HG03066 (cell line): ENCODE results near the gene ANAPC2.

Experiments used
- ATAC-seq: cut with Tn5 transposase; IDR thresholded peaks from one replicate; pipeline ENCODE4 v1.9.1; 2021; ENCODE audit warnings: low read depth; ENCODE audit not compliant: unreplicated experiment

The ANAPC2 gene, protein sequence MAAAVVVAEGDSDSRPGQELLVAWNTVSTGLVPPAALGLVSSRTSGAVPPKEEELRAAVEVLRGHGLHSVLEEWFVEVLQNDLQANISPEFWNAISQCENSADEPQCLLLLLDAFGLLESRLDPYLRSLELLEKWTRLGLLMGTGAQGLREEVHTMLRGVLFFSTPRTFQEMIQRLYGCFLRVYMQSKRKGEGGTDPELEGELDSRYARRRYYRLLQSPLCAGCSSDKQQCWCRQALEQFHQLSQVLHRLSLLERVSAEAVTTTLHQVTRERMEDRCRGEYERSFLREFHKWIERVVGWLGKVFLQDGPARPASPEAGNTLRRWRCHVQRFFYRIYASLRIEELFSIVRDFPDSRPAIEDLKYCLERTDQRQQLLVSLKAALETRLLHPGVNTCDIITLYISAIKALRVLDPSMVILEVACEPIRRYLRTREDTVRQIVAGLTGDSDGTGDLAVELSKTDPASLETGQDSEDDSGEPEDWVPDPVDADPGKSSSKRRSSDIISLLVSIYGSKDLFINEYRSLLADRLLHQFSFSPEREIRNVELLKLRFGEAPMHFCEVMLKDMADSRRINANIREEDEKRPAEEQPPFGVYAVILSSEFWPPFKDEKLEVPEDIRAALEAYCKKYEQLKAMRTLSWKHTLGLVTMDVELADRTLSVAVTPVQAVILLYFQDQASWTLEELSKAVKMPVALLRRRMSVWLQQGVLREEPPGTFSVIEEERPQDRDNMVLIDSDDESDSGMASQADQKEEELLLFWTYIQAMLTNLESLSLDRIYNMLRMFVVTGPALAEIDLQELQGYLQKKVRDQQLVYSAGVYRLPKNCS

DNA sequence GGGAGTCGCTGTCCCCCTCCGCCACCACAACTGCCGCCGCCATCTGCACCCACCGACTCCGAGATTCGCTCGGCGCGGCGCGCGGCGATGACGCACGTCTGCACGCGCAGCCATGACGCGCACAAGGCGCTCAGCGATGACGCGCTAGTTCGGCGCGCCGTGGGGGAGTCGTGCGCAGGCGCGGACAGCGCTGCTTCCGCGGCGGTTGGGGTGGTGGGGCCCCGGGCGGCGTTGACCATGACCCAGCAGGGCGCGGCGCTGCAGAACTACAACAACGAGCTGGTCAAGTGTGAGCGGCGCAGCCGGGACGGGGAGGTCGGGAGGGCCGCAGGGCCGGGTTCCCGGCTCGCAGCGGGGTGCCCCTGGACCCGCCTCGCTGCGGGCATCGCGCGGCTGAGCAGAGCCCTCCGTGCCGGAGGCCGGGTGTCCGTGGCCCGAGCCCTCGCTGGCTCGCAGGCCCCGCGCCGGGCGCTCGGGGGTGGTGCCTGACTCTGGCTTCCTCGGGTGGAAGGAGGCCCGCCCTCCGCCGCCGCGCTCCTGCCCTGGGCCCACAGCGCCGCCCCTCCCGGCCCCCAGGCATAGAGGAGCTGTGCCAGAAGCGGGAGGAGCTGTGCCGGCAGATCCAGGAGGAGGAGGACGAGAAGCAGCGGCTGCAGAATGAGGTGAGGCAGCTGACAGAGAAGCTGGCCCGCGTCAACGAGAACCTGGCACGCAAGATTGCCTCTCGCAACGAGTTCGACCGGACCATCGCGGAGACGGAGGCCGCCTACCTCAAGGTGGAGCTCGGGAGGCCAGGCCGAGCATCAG, at the start of gene ANAPC2, which contains the start of gene SSNA1:
Gene ANAPC2, minus strand, starts transcription at position 71 of the 807 bp plus-strand sequence. Its CDS starts 28 bp downstream, at position 43.
Gene SSNA1, plus strand, starts transcription at position 187 of the 807 bp plus-strand sequence. Its CDS starts 51 bp downstream, at position 238.
- peak; percentile 82 for ATAC-seq

DNA sequence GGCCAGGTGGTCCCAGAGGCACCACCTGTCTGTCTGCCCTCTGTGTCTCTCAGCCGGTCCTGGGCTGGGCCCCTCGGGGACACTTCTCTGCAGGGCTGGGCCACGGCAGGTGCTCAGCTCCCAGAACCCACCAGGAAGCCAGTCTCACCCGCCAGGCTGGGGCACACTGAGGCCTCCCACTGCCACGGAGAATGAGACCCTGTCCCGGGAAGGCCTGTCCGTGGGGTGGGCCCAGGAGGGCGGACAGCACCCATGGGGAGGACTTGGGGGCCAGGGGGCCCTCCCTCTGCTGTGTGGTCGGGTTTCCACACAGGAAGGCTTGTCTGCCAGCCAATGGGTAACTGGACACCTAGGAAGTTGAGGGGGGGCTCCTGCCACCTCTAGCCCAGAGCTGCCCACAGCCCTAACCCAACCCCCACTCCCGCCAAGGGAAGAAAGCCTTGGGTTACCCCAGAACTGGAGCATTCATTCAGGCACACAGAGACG, 48.6 kb upstream of the ANAPC2 start:
- no peak for ATAC-seq

DNA sequence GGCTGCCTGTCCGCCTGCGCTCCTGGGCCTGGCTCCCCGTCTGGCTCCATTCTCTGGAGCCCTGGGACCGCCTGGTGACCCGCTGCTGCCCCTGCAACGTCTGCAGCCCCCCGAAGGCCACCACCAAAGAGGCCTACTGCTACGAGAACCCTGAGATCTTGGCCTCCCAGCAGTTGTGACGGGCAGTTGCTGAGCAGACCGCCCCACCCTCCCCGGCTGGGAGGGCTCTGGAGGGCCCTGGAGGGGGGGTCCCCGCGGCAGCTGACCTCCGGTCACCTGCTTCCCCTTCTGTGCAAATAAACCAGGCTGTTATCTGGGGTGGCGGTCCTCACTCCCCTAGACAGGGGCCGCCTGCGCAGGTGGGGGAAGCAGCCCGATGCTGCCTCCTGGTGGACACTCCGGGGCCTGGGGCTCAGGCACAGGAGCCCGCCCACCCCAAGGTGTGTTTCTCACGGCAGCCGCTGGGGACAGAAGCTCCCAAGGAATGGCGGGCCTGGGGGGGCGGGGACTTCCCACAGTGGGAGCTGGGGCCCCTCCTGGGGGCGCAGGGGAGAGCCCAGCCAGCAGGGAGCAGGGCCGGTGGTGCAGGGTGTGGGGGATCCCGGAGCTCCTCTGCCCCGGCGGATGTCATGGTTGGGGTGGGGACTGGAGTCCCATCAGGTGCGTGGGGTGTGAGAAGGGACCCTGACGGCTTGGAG, 48.0 kb upstream of the ANAPC2 start:
- ATAC-seq, result no peak

DNA sequence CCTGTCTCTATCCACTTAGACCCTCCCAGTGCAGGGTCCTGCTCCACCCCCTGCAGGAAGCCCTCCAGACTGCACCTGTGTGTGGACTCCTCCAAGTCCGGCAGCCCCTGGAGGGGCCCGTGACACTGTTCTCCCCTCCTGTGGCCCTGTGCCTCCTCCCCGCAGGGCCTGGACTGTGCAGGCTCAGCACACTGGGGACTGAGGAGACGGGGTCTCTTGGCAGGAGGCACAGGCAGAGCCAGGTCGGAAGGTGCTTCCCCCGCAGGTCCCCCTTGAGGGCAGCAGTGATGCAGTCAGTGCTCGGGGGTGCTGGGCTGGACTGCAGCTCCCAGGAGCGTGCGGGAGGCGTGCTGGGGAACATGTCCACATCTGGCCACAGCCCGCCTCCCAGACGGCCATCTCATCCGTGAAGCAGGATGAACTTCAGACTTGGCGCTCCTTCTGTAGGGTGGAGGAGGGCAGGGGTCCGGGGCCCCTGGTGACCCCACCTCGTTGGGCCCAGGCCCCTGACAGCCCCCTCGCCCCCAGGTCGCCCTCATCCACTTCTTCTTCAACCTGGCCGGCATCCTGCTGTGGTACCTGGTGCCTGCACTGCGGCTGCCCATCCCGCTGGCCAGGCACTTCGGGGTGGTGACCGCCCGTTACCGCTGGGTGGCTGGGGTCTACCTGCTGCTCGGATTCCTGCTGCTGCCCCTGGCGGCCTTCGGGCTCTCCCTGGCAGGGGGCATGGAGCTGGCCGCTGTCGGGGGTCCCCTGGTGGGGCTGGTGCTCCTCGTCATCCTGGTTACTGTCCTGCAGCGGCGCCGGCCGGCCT, 47.3 kb upstream of the ANAPC2 start:
- no peak for ATAC-seq

DNA sequence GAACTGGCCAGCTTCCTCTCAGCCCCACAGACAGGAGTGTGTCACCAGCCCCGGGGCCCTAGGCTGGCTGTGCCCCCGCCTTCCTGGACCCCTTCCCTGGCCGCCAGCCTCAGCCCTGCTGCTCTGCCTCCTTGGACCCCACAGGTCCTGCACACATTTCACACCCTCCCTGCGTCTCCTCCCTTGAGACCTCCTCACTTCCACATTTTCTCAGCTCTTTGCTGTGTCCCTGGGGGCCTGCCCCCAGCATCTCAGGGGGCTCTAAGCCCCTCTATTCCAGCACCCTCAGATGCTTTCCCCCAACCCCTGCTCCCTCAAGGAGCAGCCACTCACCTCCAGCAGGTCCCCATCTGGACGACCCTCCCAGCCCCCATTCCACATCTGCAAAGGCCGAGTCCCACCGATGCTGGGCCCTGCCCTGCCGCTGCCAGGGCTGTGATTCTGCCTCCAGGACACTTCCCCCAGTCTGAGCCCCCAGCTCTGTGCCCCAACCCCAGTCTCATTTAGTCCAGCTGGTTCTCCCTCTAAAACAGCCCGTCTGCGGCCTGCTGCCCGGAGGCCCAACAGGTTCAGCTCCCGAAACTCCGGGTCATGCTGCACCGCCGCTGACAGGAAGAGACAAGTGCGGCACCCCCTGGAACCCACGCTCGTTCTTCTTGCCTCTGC, 46.5 kb upstream of the ANAPC2 start:
- ATAC-seq, result no peak

DNA sequence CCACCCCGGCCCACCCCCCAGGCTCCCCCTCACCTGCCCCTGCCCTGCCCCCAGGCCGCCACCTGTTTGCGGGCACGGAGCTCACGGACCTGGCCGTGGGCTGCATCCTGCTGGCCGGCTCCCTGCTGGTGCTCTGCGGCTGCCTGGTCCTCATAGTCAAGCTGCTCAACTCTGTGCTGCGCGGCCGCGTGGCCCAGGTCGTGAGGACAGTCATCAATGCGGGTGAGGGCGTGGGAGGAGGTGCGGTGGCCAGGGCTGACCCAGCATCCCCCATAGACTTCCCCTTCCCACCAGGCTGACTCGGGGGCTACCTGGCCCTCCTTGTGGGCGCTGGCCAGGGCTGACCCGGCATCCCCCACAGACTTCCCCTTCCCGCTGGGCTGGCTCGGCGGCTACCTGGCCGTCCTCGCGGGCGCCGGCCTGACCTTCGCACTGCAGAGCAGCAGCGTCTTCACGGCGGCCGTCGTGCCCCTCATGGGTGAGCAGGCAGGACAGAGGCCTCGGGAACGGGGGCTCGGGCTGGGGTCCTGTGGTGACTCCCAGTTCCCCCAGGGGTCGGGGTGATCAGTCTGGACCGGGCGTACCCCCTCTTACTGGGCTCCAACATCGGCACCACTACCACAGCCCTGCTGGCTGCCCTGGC, 45.8 kb upstream of the ANAPC2 start:
- ATAC-seq, result no peak

DNA sequence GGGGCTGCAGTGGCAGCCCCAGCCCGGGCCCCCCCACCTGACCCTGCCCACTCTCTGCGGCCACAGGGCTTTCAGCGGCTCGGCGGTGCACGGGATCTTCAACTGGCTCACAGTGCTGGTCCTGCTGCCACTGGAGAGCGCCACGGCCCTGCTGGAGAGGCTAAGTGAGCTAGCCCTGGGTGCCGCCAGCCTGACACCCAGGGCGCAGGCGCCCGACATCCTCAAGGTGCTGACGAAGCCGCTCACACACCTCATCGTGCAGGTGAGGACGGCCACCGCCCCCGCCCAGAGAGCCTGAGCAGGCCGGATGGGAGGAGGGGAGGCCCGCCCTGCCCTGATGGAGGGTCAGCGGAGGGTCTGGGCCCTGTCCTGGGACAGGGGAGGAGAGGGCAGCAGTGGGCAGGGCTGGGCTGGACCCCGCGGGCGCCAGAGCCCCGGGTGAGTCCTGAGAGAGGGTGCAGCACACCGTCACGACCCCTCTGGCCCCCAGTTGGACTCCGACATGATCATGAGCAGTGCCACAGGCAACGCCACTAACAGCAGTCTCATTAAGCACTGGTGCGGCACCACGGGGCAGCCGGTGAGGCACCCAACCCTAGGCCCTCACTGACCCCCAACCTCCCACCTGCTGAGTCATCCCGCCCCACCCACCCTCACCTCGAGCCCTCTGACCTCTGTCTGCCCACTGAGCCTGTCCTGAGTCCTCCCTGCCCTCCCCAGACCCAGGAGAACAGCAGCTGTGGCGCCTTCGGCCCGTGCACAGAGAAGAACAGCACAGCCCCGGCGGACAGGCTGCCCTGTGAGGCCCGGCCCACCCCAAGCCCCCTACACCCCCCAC, 45.0 kb upstream of the ANAPC2 start:
- no peak for ATAC-seq

DNA sequence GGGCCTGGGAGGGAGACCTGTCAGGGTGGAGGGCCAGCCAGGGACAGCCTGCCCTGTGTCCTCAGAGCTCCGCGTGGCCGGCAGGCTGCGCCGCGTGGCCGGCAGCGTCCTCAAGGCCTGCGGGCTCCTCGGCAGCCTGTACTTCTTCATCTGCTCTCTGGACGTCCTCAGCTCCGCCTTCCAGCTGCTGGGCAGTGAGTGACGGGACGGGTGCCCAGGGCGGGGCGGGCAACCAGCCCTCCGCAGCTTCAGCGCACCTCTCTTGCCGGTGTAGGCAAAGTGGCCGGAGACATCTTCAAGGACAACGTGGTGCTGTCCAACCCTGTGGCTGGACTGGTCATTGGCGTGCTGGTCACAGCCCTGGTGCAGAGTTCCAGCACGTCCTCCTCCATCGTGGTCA, 44.1 kb upstream of the ANAPC2 start:
- ATAC-seq, result no peak

DNA sequence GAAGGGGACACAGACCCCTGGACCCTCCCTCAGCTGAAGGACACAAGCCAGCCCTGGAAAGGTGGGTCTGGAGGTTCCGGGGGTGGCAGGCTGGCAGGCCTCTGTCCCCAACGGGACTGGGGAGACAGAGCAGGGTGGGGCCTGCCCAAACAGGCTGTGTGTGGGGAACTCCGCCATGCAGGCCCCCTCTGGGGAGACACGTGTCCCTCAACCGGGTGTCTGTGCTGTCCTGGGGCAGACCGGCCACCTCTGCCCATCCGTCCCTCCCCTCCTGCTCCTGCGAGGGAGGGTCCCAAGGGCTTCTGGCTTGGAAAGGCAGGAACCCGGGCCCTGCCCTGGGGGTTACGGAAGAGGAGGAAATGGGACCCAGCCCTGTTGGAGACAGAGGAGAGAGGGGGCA, 43.7 kb upstream of the ANAPC2 start:
- ATAC-seq, result no peak

DNA sequence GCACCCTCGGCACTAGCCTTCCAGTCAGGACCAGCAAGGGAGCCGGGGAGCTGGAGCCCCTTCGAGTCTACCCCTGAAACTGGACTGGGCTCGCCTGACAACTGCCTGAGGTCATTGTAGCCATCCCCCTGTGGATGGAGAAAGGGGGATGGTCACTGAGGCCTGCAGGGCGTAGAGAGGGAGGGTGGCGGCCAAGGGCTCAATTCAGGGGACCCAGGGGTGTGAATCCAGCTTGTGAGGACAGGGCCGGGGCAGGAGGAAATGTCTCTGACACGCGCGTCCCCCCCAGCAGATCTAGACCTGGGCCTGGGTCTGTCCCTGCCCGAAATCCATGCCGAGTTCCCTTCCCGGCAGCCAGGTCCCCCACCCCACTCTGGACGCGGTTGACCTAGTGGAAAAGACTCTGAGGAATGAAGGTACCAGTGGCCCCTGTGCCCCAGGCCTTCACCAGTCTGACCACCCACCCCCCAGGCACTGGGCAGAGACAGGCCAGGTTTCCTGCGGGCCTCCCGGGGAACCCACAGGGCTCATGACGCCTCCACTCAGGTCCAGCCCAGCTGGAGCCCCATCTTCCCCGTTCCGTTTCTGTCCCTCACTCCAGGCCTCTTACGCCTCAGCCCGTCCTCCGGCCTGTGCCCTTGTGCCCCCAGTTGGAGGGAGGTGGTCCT, 43.1 kb upstream of the ANAPC2 start:
- ATAC-seq, result no peak

DNA sequence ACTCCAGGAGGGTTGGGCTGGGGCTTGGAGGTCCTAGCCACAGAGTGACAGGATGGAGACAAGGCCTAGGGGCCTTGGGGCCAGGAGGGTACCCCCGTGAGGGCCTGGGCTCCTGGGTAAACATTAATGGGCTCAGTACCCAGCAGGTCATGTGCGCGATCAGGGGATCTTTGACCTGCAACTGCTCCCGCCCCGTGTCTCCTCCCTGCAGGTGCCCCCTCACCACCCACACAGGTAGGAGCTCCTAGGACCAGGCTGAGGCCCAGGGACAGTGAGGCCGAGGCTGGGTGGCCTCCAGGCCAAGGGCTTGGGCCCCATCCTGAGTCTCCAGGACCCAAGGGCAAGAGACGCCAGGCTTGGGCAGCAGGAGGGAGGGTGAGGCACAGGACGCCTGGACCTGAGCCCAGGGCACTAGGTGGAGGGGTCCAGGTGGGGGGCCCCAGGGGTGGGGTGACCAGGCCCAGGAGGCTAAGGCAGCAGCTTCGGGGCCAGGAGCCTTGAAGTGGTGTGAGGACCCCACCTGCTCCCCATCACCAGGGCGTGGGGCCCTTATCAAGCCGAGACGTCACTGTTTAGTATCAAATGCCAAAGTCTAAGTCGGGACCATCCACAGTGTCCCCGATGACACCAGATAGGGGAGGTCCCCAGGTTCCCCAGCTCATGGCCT, 42.5 kb upstream of the ANAPC2 start, which contains the start of gene SLC34A3:
Gene SLC34A3, plus strand, starts transcription at position 197 of the 667 bp plus-strand sequence. CDS start 802 bp downstream, outside the sequence.
- no peak for ATAC-seq

DNA sequence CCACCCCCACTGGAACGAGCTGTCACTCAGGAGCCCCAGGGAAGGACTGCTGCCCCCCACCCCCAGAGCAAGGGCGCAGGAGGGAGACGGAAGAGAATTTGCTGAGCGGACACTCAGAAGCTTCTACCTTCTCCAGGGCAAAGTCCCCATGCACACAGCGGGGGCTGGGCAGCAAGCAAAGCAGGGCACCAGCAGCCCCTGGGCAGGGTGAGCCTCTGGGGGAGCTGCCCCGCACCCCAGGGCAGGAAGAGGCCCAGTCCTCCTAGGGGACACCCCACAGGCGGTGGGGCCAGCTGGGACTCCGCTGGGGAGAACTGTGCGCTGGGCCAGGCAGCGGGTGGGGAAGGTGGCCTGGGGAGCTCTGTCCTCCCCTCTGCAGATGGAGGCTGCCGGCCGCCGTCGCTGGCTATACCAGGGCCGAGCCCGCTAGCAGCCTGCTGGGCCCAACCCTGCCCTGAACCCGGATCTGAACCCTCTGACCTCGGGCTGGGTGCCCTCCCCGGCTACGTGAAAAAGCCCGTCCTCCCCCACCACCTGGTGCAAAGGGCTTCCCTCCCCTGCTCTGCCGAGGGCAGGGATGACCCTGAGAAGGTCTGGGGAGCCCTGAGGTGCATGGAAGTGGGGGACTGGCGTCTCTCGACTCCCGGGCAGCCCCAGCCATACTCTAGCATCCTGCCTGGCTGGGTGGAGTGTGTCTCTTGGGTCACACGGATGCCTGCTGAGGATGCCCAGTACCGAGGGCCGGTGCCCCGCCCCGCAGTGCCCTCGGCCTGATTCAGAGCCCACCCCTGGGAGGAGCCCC, 41.7 kb upstream of the ANAPC2 start:
- no peak for ATAC-seq

DNA sequence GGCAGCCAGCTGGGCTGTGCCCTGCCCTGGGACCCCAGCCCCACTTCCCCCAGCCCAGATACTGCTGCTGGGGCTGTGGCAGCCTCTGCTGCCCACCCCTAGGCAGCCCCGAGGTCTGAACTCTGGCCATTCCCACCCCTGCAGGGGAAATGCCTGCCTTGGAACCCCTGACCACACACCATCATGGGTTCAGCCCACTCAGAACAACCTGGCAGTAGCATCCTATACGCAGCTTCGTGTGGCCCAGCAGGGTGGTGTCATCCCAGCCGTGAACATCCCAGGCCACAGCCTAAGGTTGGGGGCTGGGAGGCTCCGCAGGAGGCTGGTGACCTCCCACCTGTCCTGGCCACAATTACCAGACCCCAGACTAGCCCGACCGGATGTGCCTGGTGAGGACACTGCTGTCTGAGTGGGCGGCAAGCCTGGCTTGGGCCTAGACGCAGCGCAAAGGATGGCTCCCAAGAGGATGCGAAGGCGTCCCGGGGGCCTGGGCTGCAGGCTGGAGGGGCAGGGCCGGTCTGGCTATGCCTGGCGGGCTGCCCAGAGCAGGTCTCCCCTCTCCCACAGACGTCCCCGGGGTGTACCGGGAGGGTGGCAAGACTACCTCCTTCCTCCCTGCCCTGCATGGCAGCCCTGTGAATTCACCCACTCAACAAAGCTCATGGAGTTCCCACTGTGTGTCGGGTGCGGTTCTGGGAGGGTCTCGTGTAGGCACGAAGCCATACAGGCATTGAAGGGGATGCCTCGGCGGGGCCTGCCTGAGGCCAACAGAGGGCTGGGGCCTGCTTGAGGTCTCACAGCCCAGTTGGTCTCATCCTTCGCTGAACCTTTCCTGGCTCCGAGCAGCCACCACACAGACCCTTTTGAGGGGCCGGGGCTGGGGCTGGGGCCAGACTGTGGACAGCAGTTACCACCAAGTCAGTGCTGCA, 40.9 kb upstream of the ANAPC2 start:
- ATAC-seq, result no peak

DNA sequence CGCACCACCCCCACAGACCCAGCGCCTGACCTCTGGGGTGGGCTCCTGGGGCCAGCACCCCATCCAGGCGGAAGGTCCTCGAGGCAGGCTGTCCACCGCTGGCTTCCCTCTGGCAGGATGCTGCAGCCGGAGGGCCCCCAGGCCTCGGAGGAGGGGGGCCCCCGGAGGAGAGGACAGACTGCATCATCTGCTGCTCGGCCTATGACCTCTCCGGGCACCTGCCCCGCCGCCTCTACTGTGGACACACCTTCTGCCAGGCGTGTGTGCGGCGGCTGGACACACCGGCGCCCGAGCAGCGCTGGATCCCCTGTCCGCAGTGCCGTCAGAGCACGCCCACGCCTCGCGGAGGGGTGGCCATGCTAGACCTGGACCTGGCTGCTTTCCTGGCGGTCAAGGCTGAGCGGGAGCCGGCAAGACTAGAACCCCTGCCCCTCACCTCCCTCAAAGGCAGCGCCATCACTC, 40.2 kb upstream of the ANAPC2 start:
- ATAC-seq, result no peak
